GM18951 (cell line): ENCODE results near the gene PNPLA3.

Source experiments
- POLR2A ChIP-seq: IDR thresholded peaks from 4 replicates; pipeline ENCODE4 v1.6.1; 2011; ENCODE audit warnings: mild to moderate bottlenecking; ENCODE audit not compliant: insufficient read length, insufficient read depth; ENCODE audit errors: extremely low read depth
- in situ Hi-C: fragments of 300-500 bp; cut with MboI; formaldehyde crosslinking; loops from one replicate; pipeline ENCODE4 v1.12.0; 2022; ENCODE audit warnings: low sequenced_read_pairs, mixed read lengths, inconsistent platforms; ENCODE audit not compliant: unreplicated experiment

The PNPLA3 gene

GRCh38 chr22:43883719-43884415 lies 39.7 kb upstream of the PNPLA3 start:
- no peak for TF ChIP-seq POLR2A
- in situ Hi-C loops = loop anchor here (25.0 kb wide), 1 partner anchor 497 kb away; no protein-coding TSS in a partner anchor

- TF ChIP-seq POLR2A = no peak
- in situ Hi-C loops = loop anchor here (25.0 kb wide), 1 partner anchor 497 kb away; no protein-coding TSS in a partner anchor
Measured at GRCh38 chr22:43884600-43885318, 38.8 kb upstream of the PNPLA3 start.

GRCh38 chr22:43885319-43885671 lies 38.3 kb upstream of the PNPLA3 start:
- in situ Hi-C loops = loop anchor here (25.0 kb wide), 1 partner anchor 498 kb away; no protein-coding TSS in a partner anchor

GRCh38 chr22:43885786-43886185 lies 37.8 kb upstream of the PNPLA3 start:
- no peak for TF ChIP-seq POLR2A
- in situ Hi-C loops = loop anchor here (25.0 kb wide), 1 partner anchor 498 kb away; no protein-coding TSS in a partner anchor

More at GRCh38 chr22:43885319-43885671, 38.3 kb upstream of the PNPLA3 start:
- TF ChIP-seq POLR2A = no peak

GRCh38 chr22:43886231-43886630 lies 37.4 kb upstream of the PNPLA3 start:
- in situ Hi-C loops = loop anchor here (25.0 kb wide), 1 partner anchor 499 kb away; no protein-coding TSS in a partner anchor
- TF ChIP-seq POLR2A = no peak

GRCh38 chr22:43887391-43887790 lies 36.2 kb upstream of the PNPLA3 start:
- TF ChIP-seq POLR2A = no peak
- in situ Hi-C loops = loop anchor here (25.0 kb wide), 1 partner anchor 500 kb away; no protein-coding TSS in a partner anchor

- TF ChIP-seq POLR2A = no peak
Measured at GRCh38 chr22:43888740-43889139, 34.9 kb upstream of the PNPLA3 start.

GRCh38 chr22:43889201-43889859 lies 34.3 kb upstream of the PNPLA3 start:
- in situ Hi-C loops = loop anchor here (25.0 kb wide), 1 partner anchor 502 kb away; no protein-coding TSS in a partner anchor
- TF ChIP-seq POLR2A = no peak

More at GRCh38 chr22:43888740-43889139, 34.9 kb upstream of the PNPLA3 start:
- in situ Hi-C loops = loop anchor here (25.0 kb wide), 1 partner anchor 501 kb away; no protein-coding TSS in a partner anchor

- in situ Hi-C loops = loop anchor here (25.0 kb wide), 1 partner anchor 503 kb away; no protein-coding TSS in a partner anchor
Measured at GRCh38 chr22:43889860-43890253, 33.7 kb upstream of the PNPLA3 start.

GRCh38 chr22:43890901-43891331 lies 32.7 kb upstream of the PNPLA3 start:
- in situ Hi-C loops = loop anchor here (25.0 kb wide), 1 partner anchor 504 kb away; no protein-coding TSS in a partner anchor
- no peak for TF ChIP-seq POLR2A

More at GRCh38 chr22:43889860-43890253, 33.7 kb upstream of the PNPLA3 start:
- no peak for TF ChIP-seq POLR2A

GRCh38 chr22:43891360-43892182 lies 32.0 kb upstream of the PNPLA3 start, which contains the start of gene PNPLA5:
Gene PNPLA5 (minus strand): TSS chr22:43892013. CDS start chr22:43891880, 133 bp downstream.
- in situ Hi-C loops = loop anchor here (25.0 kb wide), 1 partner anchor 504 kb away; no protein-coding TSS in a partner anchor
- no peak for TF ChIP-seq POLR2A
